Uterus (tissue), 2 donors: Measurements from ENCODE around the gene KCNJ9.

Experiments used
- CTCF ChIP-seq, 4 experiments: fragments of 200-600 bp in 2 of 4; fragments of 450-650 bp in 2 of 4; sonication (generic) in 2 of 4; IDR thresholded peaks; one replicate each; pipeline ENCODE4 v1.5.1; 2016 to 2019; ENCODE audit warnings: antibody characterized with exemption in 4 of 4, mild to moderate bottlenecking in 2 of 4, moderate library complexity in 1 of 4
- POLR2A ChIP-seq, 2 donors: fragments of 450-650 bp; IDR thresholded peaks; one replicate each; pipeline ENCODE4 v1.6.1; 2016; ENCODE audit warnings: antibody characterized with exemption in 2 of 2, mild to moderate bottlenecking in 1 of 2, moderate library complexity in 1 of 2

- TF ChIP-seq CTCF (IDR thresholded peaks at IDR 0.05) (no peak), POLR2A (IDR thresholded peaks at IDR 0.05) (no peak)
These were observed at the start of gene KCNJ9 for GRCh38 chr1:160081261-160081936.
